ENCODE results near the gene LIPM. TPM values are rescaled to one million over a fixed set of nuclear protein-coding genes. Genes with fewer than 3 reads are reported as not detected.

The LIPM gene
- polyA plus RNA-seq, 1 donor (not counting 4 experiments of a cell fraction or from before 2014, with no cell fraction given), result 0.67 TPM

GRCh38 chr10:88783724-88784123 is 18.8 kb upstream of the LIPM start:
- dilution Hi-C loops (cut with MboI; ENCODE audit: extremely low pct_ligation_motif_present, low sequenced_read_pairs), result no loop called here
- H3K9ac ChIP-seq (ENCODE audit: control insufficient read depth, extremely low read depth, insufficient read depth, low read length), result no peak overlapping the region

GRCh38 chr10:88786032-88786770 is 16.3 kb upstream of the LIPM start:
- H2AFZ ChIP-seq (ENCODE audit: control insufficient read depth, low read length), result no peak overlapping the region
- DNase-seq (ENCODE audit: low read depth, low spot score), result no peak
- H3K36me3 ChIP-seq (ENCODE audit: control insufficient read depth in 2 of 2, extremely low read depth in 1 of 2, insufficient read depth in 2 of 2, low read length in 2 of 2), result no peaks in the 10 kb centered on the region
- H3K4me3 ChIP-seq (ENCODE audit: control insufficient read depth in 2 of 3, extremely low read depth in 1 of 3, insufficient read depth in 2 of 3, low read depth in 1 of 3, low read length in 3 of 3), result no peak overlapping the region
- H4K20me1 ChIP-seq (ENCODE audit: control insufficient read depth, extremely low read depth, insufficient read depth, low read length), result no peaks in the 10 kb centered on the region
- H3K4me1 ChIP-seq (ENCODE audit: control insufficient read depth, extremely low read depth, insufficient read depth, low read length), result no peaks in the 10 kb centered on the region
- H3K4me2 ChIP-seq (ENCODE audit: control insufficient read depth, extremely low read depth, insufficient read depth, low read depth, low read length), result no peak overlapping the region
- TF ChIP-seq CTCF (optimal IDR thresholded peaks at IDR 0.05 in 1 of 3, IDR thresholded peaks at IDR 0.05 in 1 of 3, conservative IDR thresholded peaks at IDR 0.05 in 1 of 3; ENCODE audit: extremely low read depth in 1 of 3, insufficient read depth in 2 of 3, low read length in 3 of 3) (no peak), EZH2 (IDR thresholded peaks at IDR 0.05; ENCODE audit: low read length) (no peak)
- H3K27ac ChIP-seq (ENCODE audit: control insufficient read depth, insufficient read depth, low read length), result no peak overlapping the region
- H3K9ac ChIP-seq (ENCODE audit: control insufficient read depth, extremely low read depth, insufficient read depth, low read length), result no peak overlapping the region
- no peaks in the 10 kb centered on the region for H3K9me3 ChIP-seq (ENCODE audit: control insufficient read depth, low read depth, low read length)
- H3K9me1 ChIP-seq (ENCODE audit: control insufficient read depth, extremely low read depth, insufficient read depth, low read length), result no peaks in the 10 kb centered on the region
- no peaks in the 10 kb centered on the region for H3K79me2 ChIP-seq (ENCODE audit: control insufficient read depth, insufficient read depth, low read length)
- no peak for FAIRE-seq
- H3K27me3 ChIP-seq (ENCODE audit: control insufficient read depth, extremely low read depth, insufficient read depth, low read length), result no peaks in the 10 kb centered on the region
- dilution Hi-C loops (cut with MboI; ENCODE audit: extremely low pct_ligation_motif_present, low sequenced_read_pairs), result no loop called here

More at GRCh38 chr10:88783724-88784123, 18.8 kb upstream of the LIPM start:
- Histone ChIP-seq H3K9me1 (ENCODE audit: control insufficient read depth, extremely low read depth, insufficient read depth, low read length) (no peaks in the 10 kb centered on the region), H3K27me3 (ENCODE audit: control insufficient read depth, extremely low read depth, insufficient read depth, low read length) (no peaks in the 10 kb centered on the region), H3K4me3 (ENCODE audit: control insufficient read depth in 2 of 3, extremely low read depth in 1 of 3, insufficient read depth in 2 of 3, low read depth in 1 of 3, low read length in 3 of 3) (no peak overlapping the region), H4K20me1 (ENCODE audit: control insufficient read depth, extremely low read depth, insufficient read depth, low read length) (no peaks in the 10 kb centered on the region), H3K4me1 (ENCODE audit: control insufficient read depth, extremely low read depth, insufficient read depth, low read length) (no peaks in the 10 kb centered on the region), H2AFZ (ENCODE audit: control insufficient read depth, low read length) (no peak overlapping the region), H3K27ac (ENCODE audit: control insufficient read depth, insufficient read depth, low read length) (no peak overlapping the region), H3K36me3 (ENCODE audit: control insufficient read depth in 2 of 2, extremely low read depth in 1 of 2, insufficient read depth in 2 of 2, low read length in 2 of 2) (no peaks in the 10 kb centered on the region), H3K4me2 (ENCODE audit: control insufficient read depth, extremely low read depth, insufficient read depth, low read depth, low read length) (no peak overlapping the region), H3K79me2 (ENCODE audit: control insufficient read depth, insufficient read depth, low read length) (no peaks in the 10 kb centered on the region), H3K9me3 (ENCODE audit: control insufficient read depth, low read depth, low read length) (no peaks in the 10 kb centered on the region)
- FAIRE-seq, result no peak
- TF ChIP-seq EZH2 (IDR thresholded peaks at IDR 0.05; ENCODE audit: low read length) (no peak), CTCF (optimal IDR thresholded peaks at IDR 0.05 in 1 of 3, IDR thresholded peaks at IDR 0.05 in 1 of 3, conservative IDR thresholded peaks at IDR 0.05 in 1 of 3; ENCODE audit: extremely low read depth in 1 of 3, insufficient read depth in 2 of 3, low read length in 3 of 3) (no peak)
- no peak for DNase-seq (ENCODE audit: low read depth, low spot score)

All from keratinocyte (primary cell).